ENCODE results near the gene IL22RA1.

IL22RA1 gene

DNA sequence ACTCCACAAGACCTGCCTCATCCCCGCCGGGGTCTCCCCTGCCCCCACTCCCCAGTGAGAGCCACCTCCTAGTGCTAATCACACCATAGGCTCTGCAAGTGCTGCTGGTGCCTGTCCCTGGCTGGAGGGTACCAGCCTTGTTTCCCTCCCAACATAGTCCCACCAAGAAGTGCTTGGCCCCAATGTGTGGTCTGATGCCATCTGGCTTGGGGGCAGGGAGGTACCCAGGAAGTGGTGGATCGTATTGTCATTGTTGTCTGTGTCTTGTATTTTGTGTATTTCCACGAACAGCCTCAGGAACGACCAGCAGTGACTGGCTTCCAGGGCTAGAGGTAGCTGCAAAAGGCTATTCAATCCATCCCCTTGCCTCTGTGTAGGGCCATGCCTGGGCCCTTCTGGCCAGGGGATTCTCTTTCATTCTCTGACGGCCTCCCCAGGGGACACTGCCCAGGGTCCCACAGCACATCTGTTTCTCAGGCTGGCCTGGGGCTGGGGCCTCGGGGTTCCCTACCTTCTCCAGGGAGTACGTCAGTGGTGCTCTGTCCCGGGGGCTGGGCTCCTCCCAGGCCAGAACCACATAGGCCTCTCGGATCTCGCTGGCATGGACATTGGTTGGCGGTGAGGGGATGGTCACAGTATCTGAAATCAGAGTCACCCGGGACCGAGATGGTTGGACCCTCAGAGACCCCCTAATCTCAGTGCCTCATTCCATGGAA lies 53.8 kb downstream of the IL22RA1 start:
- intact Hi-C loops (cut with DNase I), result no loop called here
- no peak for DNase-seq

DNA sequence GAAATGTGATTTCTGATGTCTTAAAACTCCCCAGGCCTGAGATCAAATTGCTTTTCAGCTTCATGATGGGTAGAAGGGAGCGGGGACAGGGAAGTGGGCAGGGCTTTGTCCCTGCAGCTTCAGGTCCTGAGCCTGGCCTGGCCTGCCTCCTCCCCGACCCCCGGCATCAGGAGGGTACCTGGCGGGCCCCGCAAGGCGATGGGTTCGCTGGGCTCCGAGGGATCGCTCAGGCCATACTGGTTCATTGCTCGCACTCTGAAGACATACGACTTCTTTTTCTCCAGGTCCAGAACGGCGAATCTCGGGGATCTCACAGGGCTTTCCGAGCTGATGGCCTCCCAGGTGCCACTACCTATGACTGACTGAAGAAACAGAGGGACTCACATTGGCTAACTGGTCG lies 56.5 kb downstream of the IL22RA1 start:
- intact Hi-C loops (cut with DNase I), result no loop called here
- DNase-seq, result no peak

DNA sequence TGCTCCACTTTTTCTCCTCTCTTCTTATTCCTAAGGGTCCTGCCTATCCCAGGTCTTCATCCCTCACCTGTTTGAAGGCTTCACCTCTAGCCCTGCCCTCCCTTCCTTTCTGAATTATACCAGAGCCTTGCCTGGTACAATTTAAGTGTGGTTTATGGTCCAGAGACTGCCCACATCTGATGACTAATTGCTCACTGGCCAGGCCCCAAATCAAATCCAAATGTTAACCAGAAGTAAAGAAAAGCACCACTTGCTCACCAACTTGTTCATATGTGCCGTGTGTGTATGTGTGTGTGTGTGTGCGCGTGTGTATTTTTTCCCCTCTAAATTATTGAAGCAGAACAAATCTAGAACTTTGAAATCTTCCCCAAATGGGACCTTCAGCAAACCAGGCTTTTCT lies 57.4 kb downstream of the IL22RA1 start:
- no peak for DNase-seq
- intact Hi-C loops (cut with DNase I), result no loop called here

DNA sequence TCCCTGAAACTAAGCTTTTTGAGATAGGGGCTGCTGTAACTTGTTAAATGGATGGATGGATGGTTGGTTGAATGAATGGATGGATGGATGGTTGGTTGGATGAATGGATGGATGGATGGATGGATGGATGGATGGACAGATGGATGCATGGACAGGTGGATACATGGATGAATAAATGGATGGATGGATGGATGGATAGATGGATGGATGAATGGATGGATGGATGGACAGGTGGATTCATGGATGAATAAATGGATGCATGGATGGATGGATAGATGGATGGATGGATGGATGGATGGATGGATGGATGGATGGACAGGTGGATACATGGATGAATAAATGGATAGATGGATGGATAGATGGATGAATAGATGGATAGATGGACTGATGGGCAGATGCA lies 57.9 kb downstream of the IL22RA1 start:
- intact Hi-C loops (cut with DNase I), result no loop called here

DNA sequence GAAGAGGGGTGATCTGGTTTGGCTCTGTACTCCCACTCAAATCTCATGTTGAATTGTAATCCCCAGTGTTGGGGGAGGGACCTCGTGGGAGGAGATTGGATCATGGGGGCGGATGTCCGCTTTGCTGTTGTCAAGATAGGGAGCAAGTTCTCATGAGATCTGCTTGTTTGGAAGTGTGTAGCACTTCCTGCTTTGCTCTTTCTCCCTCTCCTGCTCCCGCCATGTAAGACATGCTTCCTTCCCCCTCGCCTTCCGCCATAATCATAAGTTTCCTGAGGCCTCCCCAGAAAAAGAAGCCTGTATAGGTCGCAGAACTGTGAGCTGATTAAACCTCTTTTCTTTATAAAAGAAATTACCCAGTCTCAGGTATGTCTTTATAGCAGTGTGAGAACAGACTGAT lies 58.9 kb downstream of the IL22RA1 start:
- intact Hi-C loops (cut with DNase I), result no loop called here
- no peak for DNase-seq

More for the DNA sequence above, 57.9 kb downstream of the IL22RA1 start:
- no peak for DNase-seq

DNA sequence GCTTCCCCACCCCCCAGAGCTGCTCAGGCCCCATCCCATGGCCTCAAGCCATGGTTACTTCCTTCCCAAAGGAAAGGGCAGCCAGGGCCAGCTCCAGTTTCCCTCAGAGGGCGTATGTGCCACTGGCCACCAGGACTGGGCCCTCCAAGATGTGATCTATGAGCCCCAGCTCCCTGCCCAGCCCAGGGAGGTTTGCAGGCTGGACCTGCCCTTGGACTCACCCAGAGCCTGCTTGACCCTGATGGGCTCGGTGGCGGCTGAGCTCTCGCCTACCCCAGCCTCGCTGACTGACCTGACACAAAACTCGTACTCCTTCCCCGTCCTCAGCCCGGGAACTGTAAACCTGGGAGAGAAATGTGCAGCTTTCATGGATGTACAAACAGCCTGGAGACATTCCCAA lies 60.6 kb downstream of the IL22RA1 start:
- intact Hi-C loops (cut with DNase I), result no loop called here
- no peak for DNase-seq

DNA sequence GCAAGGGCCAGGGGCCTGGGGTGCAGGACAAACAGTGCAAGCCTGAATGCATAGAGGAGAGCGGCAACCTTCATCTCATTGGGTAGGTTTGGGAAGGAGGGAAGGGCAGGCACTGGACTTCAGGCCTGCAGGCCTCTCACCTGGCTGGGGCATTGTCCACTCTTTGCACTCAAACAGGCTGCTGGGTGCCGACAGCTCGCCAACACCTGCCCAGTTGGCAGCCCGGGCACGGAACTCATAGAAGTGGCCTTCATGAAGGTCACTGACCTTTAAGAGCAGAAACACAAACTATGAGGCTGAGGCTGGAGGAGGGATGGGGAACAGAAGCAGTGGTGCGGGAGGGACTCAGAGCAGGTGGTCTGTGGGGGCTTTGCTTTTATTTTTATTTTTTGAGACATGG lies 61.8 kb downstream of the IL22RA1 start:
- intact Hi-C loops (cut with DNase I), result no loop called here
- no peak for DNase-seq

DNA sequence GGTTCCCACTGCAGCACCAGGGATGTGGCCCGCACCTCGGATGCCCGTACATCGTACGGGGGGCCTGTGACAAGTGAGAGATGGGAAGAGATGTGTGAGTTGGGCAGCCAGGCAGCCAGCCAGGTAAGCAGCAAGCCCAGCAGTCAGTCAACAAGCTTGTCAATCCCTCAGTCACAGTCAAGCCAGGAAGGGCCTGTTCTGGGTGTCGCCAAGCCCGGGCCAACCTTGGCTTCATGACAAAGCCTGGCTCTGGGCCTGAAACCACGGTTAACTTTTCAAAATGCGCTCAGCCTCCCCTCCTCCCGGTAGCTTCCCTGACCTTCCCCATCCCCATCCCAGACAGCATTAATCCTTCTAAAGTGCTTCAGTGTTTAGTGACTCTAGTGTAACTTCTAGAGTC lies 62.8 kb downstream of the IL22RA1 start:
- DNase-seq, result no peak
- intact Hi-C loops (cut with DNase I), result no loop called here

DNA sequence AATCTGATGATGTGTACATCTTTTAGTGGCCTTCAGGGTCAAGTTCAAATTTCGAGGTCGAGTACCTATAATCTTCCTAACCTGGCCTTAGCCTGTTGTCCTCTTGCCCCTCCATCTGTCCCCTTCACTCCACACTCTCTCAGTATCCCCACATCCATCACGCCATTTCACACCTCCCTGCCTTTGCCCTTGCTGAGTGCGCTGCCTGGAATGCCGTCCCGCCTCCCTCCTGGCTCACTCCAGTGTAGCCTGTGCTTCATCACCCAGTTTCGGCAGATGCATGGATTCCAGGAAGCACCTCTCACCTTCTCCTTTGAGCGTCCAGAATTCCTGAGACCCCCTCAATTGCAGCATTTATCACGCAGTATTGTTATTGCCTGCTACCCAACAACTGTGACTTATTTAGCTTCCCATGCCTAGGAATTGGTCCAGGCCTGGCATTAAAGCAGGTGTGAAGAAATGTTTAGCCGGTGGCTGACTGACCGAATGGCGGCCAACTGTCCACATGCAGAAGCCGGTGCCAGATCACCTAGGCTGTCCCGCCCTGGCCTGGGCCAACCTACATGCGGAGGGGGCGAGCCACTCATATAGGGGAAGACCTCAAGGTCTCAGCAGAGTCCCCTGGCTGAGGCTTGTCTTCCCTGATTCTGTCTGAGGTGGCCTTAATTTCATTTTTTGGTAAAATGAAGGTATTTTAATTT lies 65.5 kb downstream of the IL22RA1 start:
- intact Hi-C loops (cut with DNase I), result no loop called here
- DNase-seq, result no peak

DNA sequence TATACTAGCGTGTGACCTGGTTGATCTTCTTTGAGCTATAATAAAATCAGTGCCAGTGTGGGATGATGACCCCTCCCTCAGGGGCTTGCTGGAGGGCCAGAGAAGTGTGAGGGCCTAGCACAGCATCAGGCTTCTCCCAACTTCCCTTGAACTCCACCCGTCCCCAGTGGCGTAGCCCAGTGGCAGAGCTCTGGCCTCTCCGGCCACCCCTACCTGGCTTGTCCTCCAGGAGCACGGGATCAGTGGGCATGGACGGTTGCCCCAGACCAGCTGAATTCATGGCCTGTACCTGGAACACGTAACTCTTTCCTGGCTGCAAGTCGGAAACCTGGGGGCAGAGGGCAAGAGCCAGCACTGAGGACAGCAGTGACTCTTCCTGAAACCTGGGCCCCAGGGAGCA lies 67.0 kb downstream of the IL22RA1 start:
- no peak for DNase-seq
- intact Hi-C loops (cut with DNase I), result no loop called here

DNA sequence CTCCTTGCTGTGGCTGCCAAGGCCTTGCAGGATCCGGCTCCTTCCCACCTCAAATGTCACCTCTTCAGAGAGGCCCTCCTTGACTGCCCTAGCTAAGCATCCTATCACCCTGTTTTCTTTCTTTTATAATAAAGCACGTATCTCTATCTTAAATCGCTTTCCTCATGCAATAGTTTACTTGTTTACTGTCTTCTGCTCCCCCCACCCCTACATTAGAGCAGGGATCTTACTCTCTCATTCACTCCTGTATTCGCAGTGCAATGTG lies 67.4 kb downstream of the IL22RA1 start:
- DNase-seq, result no peak
- intact Hi-C loops (cut with DNase I), result no loop called here

DNA sequence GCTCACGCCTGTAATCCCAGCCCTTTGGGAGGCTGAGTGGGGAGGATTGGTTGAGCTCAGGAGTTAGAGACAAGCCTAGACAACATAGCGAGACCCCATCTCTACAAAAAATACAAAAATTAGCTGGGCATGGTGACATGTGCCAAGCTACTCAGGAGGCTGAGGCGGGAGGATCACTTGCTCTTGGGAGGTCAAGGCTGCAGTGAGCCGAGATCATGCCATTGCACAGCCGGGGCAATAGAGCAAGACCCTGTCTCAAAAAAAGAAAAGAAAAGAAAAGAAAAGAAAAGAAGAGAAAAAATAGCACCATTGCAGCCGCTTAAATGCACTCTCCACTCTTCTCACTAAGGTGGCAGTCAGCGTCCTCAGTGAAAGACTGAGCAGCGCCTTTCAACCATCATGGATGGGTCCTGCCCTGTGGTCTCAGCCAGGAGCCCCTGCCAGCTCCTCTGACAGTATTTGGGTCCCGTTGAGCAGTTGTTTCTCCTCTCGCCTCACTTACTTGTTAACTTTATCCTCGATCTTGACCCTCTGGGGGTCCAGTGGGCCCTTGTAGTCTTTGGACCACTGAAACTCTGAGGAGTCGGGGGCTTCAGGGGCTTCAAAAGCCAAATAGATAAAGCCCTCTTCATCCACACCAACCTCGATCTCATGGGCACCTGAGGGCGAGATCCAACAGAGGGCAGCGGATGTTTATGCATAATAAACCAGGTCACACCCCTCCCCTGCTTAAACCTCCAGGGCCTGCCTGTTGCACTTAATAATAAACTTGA lies 67.9 kb downstream of the IL22RA1 start:
- intact Hi-C loops (cut with DNase I), result no loop called here
- no peak for DNase-seq

DNA sequence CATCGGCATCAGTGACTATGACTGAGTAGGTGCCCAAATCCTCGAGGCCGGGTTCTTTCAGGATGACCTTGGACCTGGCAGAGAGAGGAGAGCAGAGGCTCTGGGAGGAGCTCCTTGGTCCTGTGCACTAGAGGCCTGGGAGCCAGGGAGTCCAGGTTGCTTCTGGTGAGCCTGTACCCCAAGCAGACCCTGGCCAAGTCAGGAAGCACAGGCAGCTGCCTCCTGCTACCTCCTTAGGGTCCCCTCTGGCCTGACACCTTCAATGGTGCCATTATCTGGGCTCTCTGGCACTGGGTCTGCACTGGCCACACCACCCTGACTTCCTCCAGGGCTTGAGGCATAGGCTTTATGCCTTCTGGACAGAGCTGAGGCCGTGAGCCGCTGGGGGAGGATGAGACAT lies 68.7 kb downstream of the IL22RA1 start:
- no peak for DNase-seq
- intact Hi-C loops (cut with DNase I), result no loop called here

DNA sequence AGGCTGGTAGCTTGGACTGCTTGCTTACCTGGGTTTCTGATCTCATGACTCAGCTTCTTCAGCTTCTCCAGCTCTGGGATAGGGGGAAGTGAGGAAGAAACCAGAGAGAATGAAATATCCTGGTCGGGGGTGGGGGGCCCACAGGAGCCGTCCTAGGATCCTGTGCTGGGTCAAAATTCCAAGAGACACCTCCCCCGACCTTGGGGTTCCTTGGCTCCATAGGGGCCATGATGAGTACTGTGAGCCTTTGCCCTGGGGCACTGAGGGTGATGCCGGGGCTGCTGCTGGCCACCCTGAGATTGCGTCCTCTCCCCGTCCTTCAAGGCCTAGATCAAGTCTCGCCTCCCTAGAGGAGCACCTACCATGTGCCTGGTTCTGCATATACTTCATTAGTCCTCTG lies 71.0 kb downstream of the IL22RA1 start:
- DNase-seq, result no peak
- intact Hi-C loops (cut with DNase I), result no loop called here

DNA sequence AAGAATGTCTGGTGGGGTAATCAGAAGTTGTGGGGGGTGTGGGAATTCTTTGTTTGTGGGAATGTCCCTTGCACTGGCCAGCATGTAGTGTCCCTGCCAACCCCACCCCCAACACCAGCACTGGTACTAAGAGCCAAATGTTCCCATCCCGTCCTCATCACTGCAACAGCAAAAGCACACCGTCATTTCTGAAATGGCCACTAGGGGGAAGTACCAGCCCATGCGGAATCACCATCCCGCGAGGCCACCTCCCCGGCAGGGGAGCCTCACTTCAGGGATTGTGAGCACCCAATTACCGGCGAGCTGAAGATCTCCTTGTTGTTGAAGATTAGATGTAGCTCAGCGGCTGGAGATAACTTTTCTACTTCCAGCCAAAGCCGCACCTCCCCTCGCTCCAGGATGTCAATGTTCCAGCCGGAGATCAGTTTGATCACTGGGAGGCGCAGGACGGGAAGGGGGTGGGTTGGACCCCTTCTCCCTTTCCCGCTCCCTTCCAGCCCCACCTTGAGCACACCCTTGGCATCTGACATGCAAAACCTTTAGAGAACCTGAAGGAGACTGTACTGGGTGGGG lies 72.0 kb downstream of the IL22RA1 start:
- intact Hi-C loops (cut with DNase I), result no loop called here
- peak; percentile 68 to 91 (median 78) for DNase-seq

DNA sequence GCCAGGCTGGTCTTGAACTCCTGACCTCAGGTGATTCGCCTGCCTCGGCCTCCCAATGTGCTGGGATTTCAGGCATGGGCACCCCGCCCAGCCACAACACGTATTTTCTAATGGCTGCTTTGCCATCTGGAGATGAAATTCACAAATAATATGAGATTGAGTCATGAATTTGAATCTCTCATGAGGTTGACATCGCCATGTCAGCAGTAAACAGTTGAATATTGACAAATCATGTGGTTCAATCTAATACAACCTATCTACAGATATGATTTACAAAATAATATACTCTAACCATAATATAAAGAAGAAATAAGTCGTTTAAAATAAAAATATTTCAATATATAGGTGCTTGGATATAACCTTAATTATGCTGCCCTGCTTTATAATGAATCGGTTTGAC lies 73.1 kb downstream of the IL22RA1 start:
- DNase-seq, result no peak
- intact Hi-C loops (cut with DNase I), result no loop called here
